ENCODE results near the gene DFFB.
"Not testable (repeated sequence)": the region's sequence is repeated elsewhere in the genome, so short reads cannot be mapped to it uniquely, and the experiment has no call there.

Gene DFFB

GRCh38 chr1:3856923-3857790, at the start of gene DFFB, which contains the start of gene CEP104:
Gene DFFB, plus strand, starts transcription at chr1:3857476. Its CDS starts 128 bp downstream, at chr1:3857604.
Gene CEP104, minus strand, starts transcription at chr1:3857211. Its CDS starts 4,804 bp downstream, at chr1:3852407.
- peak within 1 kb of the TSS; percentile 49 for H3K27ac ChIP-seq (ENCODE audit: low read length)
- H3K27me3 ChIP-seq (ENCODE audit: control insufficient read depth in 1 of 2, insufficient read depth in 2 of 2, low read length in 2 of 2): no peaks in the 10 kb centered on the region
- peaks cover under 1 to 4% of the 10 kb centered on the region in 2 donors for H3K36me3 ChIP-seq (ENCODE audit: control insufficient read depth in 2 of 2, insufficient read depth in 2 of 2, low read length in 2 of 2)
- H3K9me3 ChIP-seq (ENCODE audit: control insufficient read depth in 2 of 2, low read length in 2 of 2): no peaks in the 10 kb centered on the region
- H3K4me1 ChIP-seq (ENCODE audit: control insufficient read depth, insufficient read depth, low read length): peaks cover 22% of the 10 kb centered on the region
- peak within 1 kb of the TSS; percentile 93 to 95 for H3K4me3 ChIP-seq (ENCODE audit: low read length in 2 of 2)
- H3K9ac ChIP-seq (ENCODE audit: low read length in 2 of 2): peak within 1 kb of the TSS; percentile 85 to 89

DNA sequence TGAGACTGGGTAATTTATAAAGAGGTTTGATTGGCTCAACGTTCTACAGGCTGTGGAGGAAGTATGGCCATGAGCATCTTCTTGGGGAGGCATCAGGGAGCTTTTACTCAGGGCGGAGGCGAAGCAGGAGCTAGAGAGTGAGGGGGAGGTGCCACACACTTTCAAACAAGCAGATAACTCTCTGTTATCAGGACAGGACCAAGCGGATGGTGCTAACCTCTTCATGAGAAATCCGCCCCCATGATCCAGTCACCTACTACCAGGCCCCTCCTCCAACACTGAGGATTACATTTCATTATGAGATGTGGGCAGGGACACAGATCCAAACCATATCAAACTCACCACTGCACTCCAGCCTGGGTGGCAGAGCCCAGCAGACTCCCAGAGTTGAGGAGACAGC, 49.5 kb upstream of the DFFB start:
- Histone ChIP-seq H3K36me3 (ENCODE audit: control insufficient read depth in 2 of 2, insufficient read depth in 2 of 2, low read length in 2 of 2) (no peaks in the 10 kb centered on the region), H3K4me1 (ENCODE audit: control insufficient read depth, insufficient read depth, low read length) (no peaks in the 10 kb centered on the region), H3K9ac (ENCODE audit: low read length in 2 of 2) (no peak overlapping the region), H3K27me3 (ENCODE audit: control insufficient read depth in 1 of 2, insufficient read depth in 2 of 2, low read length in 2 of 2) (peaks cover 0 to 4% of the 10 kb centered on the region in 2 donors), H3K9me3 (ENCODE audit: control insufficient read depth in 2 of 2, low read length in 2 of 2) (no peaks in the 10 kb centered on the region), H3K4me3 (ENCODE audit: low read length in 2 of 2) (no peak overlapping the region), H3K27ac (ENCODE audit: low read length) (no peak overlapping the region)

DNA sequence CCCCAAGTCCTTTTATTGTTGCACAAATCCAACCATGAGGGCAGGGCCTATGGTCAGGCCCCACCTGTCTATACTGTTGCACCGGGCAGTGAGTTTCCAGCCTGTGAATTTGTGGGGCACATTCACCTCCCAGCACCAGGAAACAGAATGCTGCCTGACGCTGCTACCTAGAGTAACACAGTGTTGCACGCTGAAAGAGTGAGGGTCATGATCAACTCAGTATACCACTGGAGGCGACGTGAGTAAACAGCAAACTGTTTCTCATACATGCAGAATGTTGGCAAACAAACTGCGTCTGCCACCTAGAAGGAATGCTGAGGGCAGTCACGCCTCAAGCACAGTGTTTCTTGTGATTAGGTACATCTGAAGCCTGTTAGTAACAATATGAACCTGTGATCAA, 47.6 kb upstream of the DFFB start:
- Histone ChIP-seq H3K36me3 (ENCODE audit: control insufficient read depth in 2 of 2, insufficient read depth in 2 of 2, low read length in 2 of 2) (peaks cover 6 to 7% of the 10 kb centered on the region in 2 donors), H3K9me3 (ENCODE audit: control insufficient read depth in 2 of 2, low read length in 2 of 2) (no peaks in the 10 kb centered on the region), H3K27ac (ENCODE audit: low read length) (no peak overlapping the region), H3K9ac (ENCODE audit: low read length in 2 of 2) (no peak overlapping the region), H3K27me3 (ENCODE audit: control insufficient read depth in 1 of 2, insufficient read depth in 2 of 2, low read length in 2 of 2) (no peaks in the 10 kb centered on the region), H3K4me1 (ENCODE audit: control insufficient read depth, insufficient read depth, low read length) (no peaks in the 10 kb centered on the region), H3K4me3 (ENCODE audit: low read length in 2 of 2) (no peak overlapping the region)

DNA sequence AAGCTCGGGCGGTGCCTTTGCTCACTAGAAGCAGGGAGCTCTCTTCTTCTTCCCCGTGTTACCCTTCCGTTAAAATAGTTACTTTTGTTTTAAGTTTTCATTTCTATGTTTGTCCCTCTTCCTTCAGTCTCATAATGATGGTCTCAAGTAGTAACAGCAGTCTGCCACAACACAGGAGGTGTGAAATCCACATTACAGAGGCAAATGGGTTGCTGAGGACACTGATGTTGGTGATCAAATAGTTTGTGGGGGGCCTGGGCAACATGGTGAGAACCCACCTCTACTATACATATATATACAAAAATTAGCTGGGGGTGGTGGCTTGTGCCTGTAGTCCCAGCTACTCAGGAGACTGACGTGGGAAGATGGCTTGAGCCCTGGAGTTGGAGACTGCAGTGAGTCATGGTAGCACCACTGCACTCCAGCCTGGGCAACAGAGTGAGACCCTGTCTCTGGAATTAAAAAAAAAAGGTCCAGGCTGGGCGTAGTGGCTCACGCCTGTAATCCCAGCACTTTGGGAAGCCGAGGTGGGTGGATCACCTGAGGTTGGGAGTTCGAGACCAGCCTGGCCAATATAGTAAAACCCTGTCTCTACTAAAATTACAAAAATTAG, 47.0 kb upstream of the DFFB start:
- H3K9ac ChIP-seq (ENCODE audit: low read length in 2 of 2); H3K4me1 ChIP-seq (ENCODE audit: control insufficient read depth, insufficient read depth, low read length); H3K27ac ChIP-seq (ENCODE audit: low read length); H3K27me3 ChIP-seq (ENCODE audit: control insufficient read depth in 1 of 2, insufficient read depth in 2 of 2, low read length in 2 of 2); H3K9me3 ChIP-seq (ENCODE audit: control insufficient read depth in 2 of 2, low read length in 2 of 2); H3K4me3 ChIP-seq (ENCODE audit: low read length in 2 of 2): not testable (repeated sequence)
- peaks cover 12 to 13% of the 10 kb centered on the region in 2 donors for H3K36me3 ChIP-seq (ENCODE audit: control insufficient read depth in 2 of 2, insufficient read depth in 2 of 2, low read length in 2 of 2)

DNA sequence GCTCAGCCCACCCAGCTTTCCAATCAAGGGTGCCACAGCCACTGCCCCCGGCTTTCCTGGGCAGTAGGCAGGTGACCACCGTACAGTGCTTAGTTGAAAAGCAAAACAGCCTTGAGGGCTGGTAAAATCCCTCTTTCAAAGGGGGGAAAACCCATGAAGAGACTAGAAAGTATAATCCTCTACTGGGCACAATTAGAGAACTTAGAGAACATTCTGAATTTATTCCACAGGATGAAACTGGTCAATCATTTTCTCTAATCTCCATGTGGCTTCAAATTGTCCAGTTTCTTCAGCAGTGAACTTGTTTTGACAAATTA, 45.7 kb upstream of the DFFB start:
- H3K9me3 ChIP-seq (ENCODE audit: control insufficient read depth in 2 of 2, low read length in 2 of 2): no peaks in the 10 kb centered on the region
- no peak overlapping the region for H3K4me3 ChIP-seq (ENCODE audit: low read length in 2 of 2)
- H3K4me1 ChIP-seq (ENCODE audit: control insufficient read depth, insufficient read depth, low read length): no peaks in the 10 kb centered on the region
- H3K9ac ChIP-seq (ENCODE audit: low read length in 2 of 2): no peak overlapping the region
- peaks cover 17 to 23% of the 10 kb centered on the region in 2 donors for H3K36me3 ChIP-seq (ENCODE audit: control insufficient read depth in 2 of 2, insufficient read depth in 2 of 2, low read length in 2 of 2)
- H3K27me3 ChIP-seq (ENCODE audit: control insufficient read depth in 1 of 2, insufficient read depth in 2 of 2, low read length in 2 of 2): no peaks in the 10 kb centered on the region
- no peak overlapping the region for H3K27ac ChIP-seq (ENCODE audit: low read length)

GRCh38 chr1:3814065-3814464, 43.2 kb upstream of the DFFB start:
- Histone ChIP-seq H3K36me3 (ENCODE audit: control insufficient read depth in 2 of 2, insufficient read depth in 2 of 2, low read length in 2 of 2) (peaks cover 18 to 27% of the 10 kb centered on the region in 2 donors), H3K27ac (ENCODE audit: low read length) (no peak overlapping the region), H3K4me3 (ENCODE audit: low read length in 2 of 2) (no peak overlapping the region), H3K4me1 (ENCODE audit: control insufficient read depth, insufficient read depth, low read length) (no peaks in the 10 kb centered on the region), H3K9me3 (ENCODE audit: control insufficient read depth in 2 of 2, low read length in 2 of 2) (no peaks in the 10 kb centered on the region), H3K9ac (ENCODE audit: low read length in 2 of 2) (no peak overlapping the region), H3K27me3 (ENCODE audit: control insufficient read depth in 1 of 2, insufficient read depth in 2 of 2, low read length in 2 of 2) (no peaks in the 10 kb centered on the region)

GRCh38 chr1:3814771-3815561, 42.3 kb upstream of the DFFB start:
- H3K4me3 ChIP-seq (ENCODE audit: low read length in 2 of 2): no peak overlapping the region
- H3K36me3 ChIP-seq (ENCODE audit: control insufficient read depth in 2 of 2, insufficient read depth in 2 of 2, low read length in 2 of 2): peaks cover 26 to 32% of the 10 kb centered on the region in 2 donors
- H3K9ac ChIP-seq (ENCODE audit: low read length in 2 of 2): no peak overlapping the region
- no peaks in the 10 kb centered on the region for H3K4me1 ChIP-seq (ENCODE audit: control insufficient read depth, insufficient read depth, low read length)
- no peaks in the 10 kb centered on the region for H3K27me3 ChIP-seq (ENCODE audit: control insufficient read depth in 1 of 2, insufficient read depth in 2 of 2, low read length in 2 of 2)
- no peaks in the 10 kb centered on the region for H3K9me3 ChIP-seq (ENCODE audit: control insufficient read depth in 2 of 2, low read length in 2 of 2)
- H3K27ac ChIP-seq (ENCODE audit: low read length): no peak overlapping the region

- H3K4me1 ChIP-seq (ENCODE audit: control insufficient read depth, insufficient read depth, low read length): no peaks in the 10 kb centered on the region
- H3K27ac ChIP-seq (ENCODE audit: low read length): no peak overlapping the region
- H3K9me3 ChIP-seq (ENCODE audit: control insufficient read depth in 2 of 2, low read length in 2 of 2): no peaks in the 10 kb centered on the region
- no peaks in the 10 kb centered on the region for H3K27me3 ChIP-seq (ENCODE audit: control insufficient read depth in 1 of 2, insufficient read depth in 2 of 2, low read length in 2 of 2)
- H3K4me3 ChIP-seq (ENCODE audit: low read length in 2 of 2): no peak overlapping the region
- peaks cover 36 to 44% of the 10 kb centered on the region in 2 donors for H3K36me3 ChIP-seq (ENCODE audit: control insufficient read depth in 2 of 2, insufficient read depth in 2 of 2, low read length in 2 of 2)
- no peak overlapping the region for H3K9ac ChIP-seq (ENCODE audit: low read length in 2 of 2)
These were observed 40.7 kb upstream of the DFFB start for GRCh38 chr1:3816331-3817137.

DNA sequence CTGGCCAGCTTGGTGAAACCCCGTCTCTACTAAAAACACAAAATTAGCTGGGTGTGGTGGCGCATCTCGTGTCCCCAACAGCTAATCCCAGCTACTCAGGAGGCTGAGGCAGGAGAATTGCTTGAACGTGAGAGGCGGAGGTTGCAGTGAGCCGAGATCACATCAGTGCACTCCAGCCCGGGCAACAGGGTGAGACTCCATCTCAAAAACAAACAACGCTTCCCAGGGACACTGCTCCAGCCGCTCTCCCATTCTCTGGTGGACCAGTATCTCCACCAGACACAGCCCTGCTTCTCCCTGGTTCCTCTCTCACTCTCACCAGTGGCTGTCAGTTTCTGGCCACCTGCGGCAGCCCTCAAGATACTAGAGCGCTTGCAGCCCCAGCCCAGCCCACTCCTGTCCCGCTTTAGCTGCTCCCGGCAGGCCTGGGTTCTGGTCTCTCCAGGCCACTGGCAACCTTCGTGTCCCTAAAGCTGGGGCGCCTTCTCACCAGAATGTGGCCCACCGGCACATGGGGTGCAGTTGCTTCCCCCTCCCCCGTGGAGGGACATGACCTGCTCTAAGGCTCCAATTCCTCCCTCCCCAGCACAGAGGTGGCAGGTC, 40.0 kb upstream of the DFFB start:
- no peak overlapping the region for H3K4me3 ChIP-seq (ENCODE audit: low read length in 2 of 2)
- H3K9me3 ChIP-seq (ENCODE audit: control insufficient read depth in 2 of 2, low read length in 2 of 2): no peaks in the 10 kb centered on the region
- no peak overlapping the region for H3K9ac ChIP-seq (ENCODE audit: low read length in 2 of 2)
- H3K36me3 ChIP-seq (ENCODE audit: control insufficient read depth in 2 of 2, insufficient read depth in 2 of 2, low read length in 2 of 2): peaks cover 37 to 50% of the 10 kb centered on the region in 2 donors
- H3K27ac ChIP-seq (ENCODE audit: low read length): no peak overlapping the region
- H3K27me3 ChIP-seq (ENCODE audit: control insufficient read depth in 1 of 2, insufficient read depth in 2 of 2, low read length in 2 of 2): no peaks in the 10 kb centered on the region
- H3K4me1 ChIP-seq (ENCODE audit: control insufficient read depth, insufficient read depth, low read length): no peaks in the 10 kb centered on the region
